ENCODE data around the gene ST3GAL3.

ST3GAL3 gene

DNA sequence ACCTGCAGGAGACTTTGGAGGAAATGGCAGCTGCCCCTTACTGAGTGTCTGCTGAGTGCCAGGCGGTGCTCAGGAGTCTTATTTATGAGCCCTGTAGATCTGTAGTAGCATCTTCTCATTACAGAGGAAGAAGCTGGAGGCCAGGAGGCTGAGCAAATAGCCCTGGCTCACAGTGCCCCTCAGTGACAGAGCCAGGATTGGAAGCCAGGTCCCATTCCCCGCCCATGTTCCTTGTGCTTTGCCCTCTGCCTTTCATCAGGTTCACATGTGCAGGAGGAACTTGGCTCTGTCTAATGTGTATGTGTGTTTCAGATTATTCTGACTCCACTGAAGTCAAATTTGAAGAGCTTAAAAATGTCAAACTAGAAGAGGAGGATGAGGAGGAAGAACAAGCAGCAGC, 36.1 kb upstream of the ST3GAL3 start:
- H3K27ac ChIP-seq, result 0 out of 2 replicates have a peak overlapping the region, but pooled peaks have one; percentile 6
- TF ChIP-seq, protein P1, sequence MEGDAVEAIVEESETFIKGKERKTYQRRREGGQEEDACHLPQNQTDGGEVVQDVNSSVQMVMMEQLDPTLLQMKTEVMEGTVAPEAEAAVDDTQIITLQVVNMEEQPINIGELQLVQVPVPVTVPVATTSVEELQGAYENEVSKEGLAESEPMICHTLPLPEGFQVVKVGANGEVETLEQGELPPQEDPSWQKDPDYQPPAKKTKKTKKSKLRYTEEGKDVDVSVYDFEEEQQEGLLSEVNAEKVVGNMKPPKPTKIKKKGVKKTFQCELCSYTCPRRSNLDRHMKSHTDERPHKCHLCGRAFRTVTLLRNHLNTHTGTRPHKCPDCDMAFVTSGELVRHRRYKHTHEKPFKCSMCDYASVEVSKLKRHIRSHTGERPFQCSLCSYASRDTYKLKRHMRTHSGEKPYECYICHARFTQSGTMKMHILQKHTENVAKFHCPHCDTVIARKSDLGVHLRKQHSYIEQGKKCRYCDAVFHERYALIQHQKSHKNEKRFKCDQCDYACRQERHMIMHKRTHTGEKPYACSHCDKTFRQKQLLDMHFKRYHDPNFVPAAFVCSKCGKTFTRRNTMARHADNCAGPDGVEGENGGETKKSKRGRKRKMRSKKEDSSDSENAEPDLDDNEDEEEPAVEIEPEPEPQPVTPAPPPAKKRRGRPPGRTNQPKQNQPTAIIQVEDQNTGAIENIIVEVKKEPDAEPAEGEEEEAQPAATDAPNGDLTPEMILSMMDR (conservative IDR thresholded peaks at IDR 0.05), result no peak
- no peak for TF ChIP-seq ZFX (IDR thresholded peaks at IDR 0.05)

DNA sequence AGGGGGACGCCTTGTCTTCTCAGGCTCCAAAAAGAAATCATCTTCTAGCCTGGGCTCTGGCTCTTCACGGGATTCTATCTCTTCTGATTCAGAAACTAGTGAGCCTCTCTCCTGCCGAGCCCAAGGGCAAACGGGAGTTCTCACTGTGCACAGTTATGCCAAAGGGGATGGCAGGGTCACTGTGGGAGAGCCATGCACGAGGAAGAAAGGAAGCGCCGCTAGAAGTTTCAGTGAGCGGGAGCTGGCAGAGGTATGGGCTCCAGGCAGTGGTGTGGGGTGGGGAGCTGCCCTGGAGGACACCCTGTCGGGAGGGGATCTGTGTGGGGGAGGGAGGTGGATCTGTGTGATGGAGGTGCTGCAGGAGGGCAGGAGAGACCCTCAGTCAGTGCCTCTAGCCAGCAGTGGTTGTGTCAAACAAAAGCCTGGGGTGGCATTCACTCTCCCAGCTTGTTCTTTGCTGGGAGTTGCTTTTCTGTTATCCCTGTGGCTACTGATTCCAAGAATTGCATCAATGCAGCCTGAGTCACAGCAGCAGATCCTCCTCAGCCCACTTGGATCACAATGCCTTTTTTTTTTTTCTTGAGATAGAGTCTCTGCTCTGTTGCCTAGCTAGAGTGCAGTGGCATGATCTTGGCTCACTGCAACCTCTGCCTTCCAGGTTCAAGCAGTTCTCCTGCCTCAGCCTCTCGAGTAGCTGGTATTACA, 35.6 kb upstream of the ST3GAL3 start:
- TF ChIP-seq, protein P1 (conservative IDR thresholded peaks at IDR 0.05), result no peak
- TF ChIP-seq ZFX (IDR thresholded peaks at IDR 0.05), result no peak
- H3K27ac ChIP-seq, result 0 out of 2 replicates have a peak overlapping the region, but pooled peaks have one; percentile 6

DNA sequence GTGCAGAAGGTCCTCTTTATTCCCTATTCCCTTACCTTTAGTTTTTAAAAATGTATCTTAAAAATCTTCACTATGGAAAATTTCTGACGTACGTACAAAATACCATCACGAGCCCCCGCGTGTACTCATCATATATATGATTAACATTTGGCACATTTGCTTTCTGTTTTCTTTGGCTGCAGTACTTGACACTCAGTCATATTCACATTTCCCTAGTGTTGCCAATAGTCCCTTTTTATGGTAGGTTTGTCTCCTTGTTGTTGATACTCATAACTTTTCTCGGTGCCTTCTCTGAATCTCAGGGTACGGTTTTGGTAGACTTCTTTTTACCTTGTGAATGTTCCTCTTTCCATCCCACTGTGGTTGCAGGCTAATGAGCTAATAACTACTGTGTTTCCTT, 34.1 kb upstream of the ST3GAL3 start:
- TF ChIP-seq, protein P1 (conservative IDR thresholded peaks at IDR 0.05), result no peak
- TF ChIP-seq ZFX (IDR thresholded peaks at IDR 0.05), result no peak
- H3K27ac ChIP-seq, result no peak overlapping the region

DNA sequence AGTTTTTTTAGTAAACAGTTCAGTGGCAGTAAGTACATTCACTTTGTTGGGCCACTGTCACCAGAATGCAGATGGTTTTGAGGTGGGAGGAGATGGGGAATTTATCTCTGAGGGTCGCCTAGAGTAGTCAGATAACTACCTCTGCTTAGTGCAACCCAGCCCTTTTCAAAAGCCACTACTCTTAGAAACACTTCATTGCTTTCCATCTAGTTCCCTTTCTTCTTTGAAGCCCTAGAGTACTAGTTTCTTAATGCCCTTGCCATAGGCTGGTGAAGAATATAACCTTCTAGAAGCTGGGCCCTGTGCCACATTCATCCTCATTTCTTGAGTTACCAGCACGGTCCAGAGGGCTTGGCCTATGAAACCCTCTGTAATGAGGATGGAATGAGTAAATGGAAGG, 28.4 kb upstream of the ST3GAL3 start:
- no peak for TF ChIP-seq ZFX (IDR thresholded peaks at IDR 0.05)
- TF ChIP-seq, protein P1 (conservative IDR thresholded peaks at IDR 0.05), result no peak
- H3K27ac ChIP-seq, result no peak overlapping the region

DNA sequence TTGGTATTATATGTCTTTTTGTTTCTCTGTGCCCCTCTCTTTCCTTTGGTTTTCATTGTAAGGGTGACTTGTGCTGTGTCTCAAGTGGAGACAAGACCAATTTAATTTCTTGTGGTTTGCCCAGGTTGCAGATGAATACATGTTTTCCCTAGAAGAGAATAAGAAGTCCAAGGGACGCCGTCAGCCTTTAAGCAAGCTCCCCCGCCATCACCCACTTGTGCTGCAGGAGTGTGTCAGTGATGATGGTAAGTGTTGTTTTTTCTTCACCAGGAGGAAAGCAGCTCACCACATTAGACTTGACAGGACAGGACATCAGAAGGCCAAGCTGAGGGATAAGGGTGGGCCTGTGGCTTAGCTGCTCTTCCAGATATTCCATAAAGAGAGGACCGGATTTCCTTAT, 23.8 kb upstream of the ST3GAL3 start:
- TF ChIP-seq, protein P1 (conservative IDR thresholded peaks at IDR 0.05), result no peak
- TF ChIP-seq ZFX (IDR thresholded peaks at IDR 0.05), result no peak
- no peak overlapping the region for H3K27ac ChIP-seq

DNA sequence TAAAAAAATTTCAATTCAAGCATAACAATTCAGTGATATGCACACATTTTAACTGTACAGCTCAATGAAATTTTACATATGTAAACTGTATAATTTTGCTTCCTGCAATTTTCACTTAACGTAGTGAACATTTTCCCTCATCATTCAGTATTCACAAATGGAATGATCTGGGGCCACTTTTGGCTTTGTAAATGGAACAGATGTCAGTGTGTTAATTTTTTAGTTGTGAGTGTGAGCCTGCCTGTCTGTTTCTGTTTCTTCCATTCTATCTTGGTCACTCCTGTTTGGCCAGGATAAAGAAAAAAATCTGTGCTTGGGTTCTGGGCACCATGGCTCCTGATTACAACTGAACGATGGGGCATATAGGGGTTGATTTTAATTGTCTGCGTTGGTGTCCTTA, 20.5 kb upstream of the ST3GAL3 start:
- TF ChIP-seq, protein P1 (conservative IDR thresholded peaks at IDR 0.05), result no peak
- no peak for TF ChIP-seq ZFX (IDR thresholded peaks at IDR 0.05)
- no peak overlapping the region for H3K27ac ChIP-seq

DNA sequence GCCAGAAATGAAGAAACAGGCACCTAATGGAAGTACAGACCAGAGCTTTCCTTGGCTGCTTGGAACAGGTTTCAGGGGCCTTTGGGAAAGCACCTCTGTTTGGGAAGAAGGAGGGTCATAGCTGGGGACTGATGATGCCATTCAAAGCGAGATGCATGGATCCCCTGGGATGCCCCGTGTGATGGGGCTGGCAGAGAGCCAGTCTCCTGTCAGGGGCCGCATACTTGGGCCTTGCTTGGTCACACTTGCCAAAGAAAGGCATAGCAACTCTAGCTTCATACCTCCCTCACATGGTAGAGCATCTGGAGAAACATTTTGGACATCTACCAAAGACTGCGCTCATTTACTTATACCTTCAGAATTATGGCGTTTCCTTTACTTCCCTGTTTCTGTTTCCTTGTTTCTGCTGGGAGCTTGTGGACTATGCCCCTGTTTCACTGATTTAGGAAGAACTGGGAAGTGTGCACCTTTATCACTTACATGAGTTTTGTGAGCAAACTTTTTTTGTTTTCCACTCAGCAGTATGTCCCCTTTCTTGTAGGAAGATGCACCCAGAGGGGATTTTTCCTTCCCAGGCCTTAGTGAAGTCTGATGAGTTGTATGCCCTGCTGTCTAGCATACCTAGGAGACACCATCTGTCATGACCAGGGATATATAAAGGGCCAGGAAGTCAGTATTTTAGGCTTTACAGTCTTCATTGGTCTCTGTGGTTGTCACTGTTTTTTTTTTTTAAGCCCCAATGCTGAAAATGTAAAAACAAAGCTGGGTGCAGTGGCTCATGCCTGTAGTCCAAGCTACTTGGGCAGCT, 19.8 kb upstream of the ST3GAL3 start:
- no peak overlapping the region for H3K27ac ChIP-seq
- TF ChIP-seq ZFX (IDR thresholded peaks at IDR 0.05), result no peak
- TF ChIP-seq, protein P1 (conservative IDR thresholded peaks at IDR 0.05), result no peak

All from C4-2B (cell line).